OCI-M1 (cell line): ENCODE data around the gene ZNF557.

Experiments
- DNase-seq: peaks from one replicate; lab custom pipeline; 2025; lab: John Stamatoyannopoulos, UW

Gene ZNF557

DNA sequence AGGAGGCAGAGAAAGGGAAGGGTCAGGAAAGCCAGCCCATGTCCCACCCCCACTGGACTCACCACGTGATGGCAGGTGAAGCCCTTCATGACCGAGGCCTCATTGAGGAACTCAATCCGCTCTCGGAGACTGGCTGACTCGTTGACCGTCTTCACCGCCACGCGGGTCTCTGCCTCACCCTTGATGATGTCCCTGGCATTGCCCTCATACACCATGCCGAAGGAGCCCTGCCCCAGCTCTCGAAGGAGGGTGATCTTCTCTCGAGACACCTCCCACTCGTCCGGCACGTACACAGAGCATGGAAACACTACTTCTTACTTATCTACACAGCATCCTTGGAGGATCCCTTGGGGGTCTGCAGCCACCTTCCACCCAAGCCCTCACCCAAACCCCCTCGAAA, 55.7 kb downstream of the ZNF557 start:
- DNase-seq: no peak

DNA sequence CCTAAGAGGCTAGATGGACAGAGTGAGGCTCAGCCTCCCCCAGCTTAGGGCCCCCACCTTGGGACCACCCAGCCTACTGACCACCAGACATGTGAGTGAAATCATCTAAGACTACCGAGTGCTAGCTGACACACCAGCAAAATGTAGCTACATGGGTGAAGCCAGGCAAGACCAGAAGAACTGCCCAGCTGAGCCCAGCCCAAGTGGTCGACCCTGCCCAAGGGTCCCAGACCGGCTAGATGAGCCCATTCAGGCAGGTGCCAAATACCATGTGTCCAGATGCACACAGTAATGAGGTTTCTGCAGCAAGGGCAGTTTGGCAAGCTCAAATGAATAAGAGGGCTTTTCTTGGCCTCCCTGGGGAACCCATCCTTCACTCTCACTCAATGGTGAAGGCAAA, 56.6 kb downstream of the ZNF557 start:
- no peak for DNase-seq

- DNase-seq: no peak
These were observed 60.5 kb downstream of the ZNF557 start for GRCh38 chr19:7130043-7130442.

- DNase-seq: no peak
These were observed 62.6 kb downstream of the ZNF557 start for GRCh38 chr19:7132054-7132453.

DNA sequence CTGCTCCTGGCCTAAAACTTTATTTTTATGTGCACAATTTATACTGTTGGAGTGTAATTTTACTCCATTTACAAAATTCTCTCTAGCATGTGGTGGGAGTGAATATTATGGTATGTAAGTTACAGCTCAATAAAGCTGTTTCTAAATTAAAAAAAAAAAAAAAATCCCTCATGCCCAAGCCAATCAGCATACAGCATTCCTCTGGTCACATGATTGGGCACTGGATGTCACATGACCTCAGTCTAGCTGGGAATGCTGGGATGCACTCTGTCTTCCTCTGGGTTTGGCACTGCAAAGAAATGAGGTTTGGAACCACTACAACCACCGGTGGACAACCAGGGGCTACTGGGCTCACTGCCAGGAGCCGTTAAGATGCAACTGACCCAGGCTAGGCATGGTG, 67.6 kb downstream of the ZNF557 start:
- DNase-seq: no peak
